D341Med (cell line): ENCODE results near the gene TGFBR3.
"Not testable (repeated sequence)": the region's sequence is repeated elsewhere in the genome, so short reads cannot be mapped to it uniquely, and the experiment has no call there.

Source experiments
- DNase-seq: peaks from one replicate; pipeline ENCODE4 v3.0.0; 2012; ENCODE audit warnings: low spot score

TGFBR3 gene

DNA sequence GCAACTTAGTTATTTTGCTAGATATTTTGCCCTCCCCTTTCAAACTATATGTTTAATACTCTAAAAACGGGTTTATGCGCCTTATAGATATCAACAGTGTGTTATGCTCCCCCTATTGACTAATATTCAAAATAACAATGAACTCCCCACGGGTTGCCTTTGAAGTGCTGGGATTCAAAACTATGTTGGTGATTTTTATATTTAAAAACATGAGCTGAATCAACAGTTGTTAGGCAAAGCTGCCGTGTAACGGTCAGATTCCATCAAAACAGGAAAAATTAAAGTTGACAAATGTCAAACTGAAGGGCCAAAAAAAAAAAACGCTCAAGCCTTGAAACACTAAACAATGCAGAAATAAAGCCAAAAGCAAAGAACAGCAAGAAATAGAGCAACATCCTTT lies 2.5 kb downstream of the TGFBR3 start:
- no peak for DNase-seq

- no peak for DNase-seq
Observed at GRCh38 chr1:91881280-91881679, 4.7 kb downstream of the TGFBR3 start.

GRCh38 chr1:91879733-91880132 lies 6.2 kb downstream of the TGFBR3 start:
- DNase-seq: no peak

- no peak for DNase-seq
Observed at GRCh38 chr1:91877574-91878208, 8.3 kb downstream of the TGFBR3 start.

- DNase-seq: no peak
Observed at GRCh38 chr1:91876781-91877573, 9.0 kb downstream of the TGFBR3 start.

GRCh38 chr1:91876040-91876470 lies 9.9 kb downstream of the TGFBR3 start:
- DNase-seq: no peak

GRCh38 chr1:91874167-91874566 lies 11.8 kb downstream of the TGFBR3 start:
- no peak for DNase-seq

- DNase-seq: no peak
Observed at GRCh38 chr1:91872559-91873081, 13.3 kb downstream of the TGFBR3 start.

GRCh38 chr1:91872000-91872399 lies 14.0 kb downstream of the TGFBR3 start:
- DNase-seq: no peak

- no peak for DNase-seq
Observed at GRCh38 chr1:91870322-91870721, 15.6 kb downstream of the TGFBR3 start.

DNA sequence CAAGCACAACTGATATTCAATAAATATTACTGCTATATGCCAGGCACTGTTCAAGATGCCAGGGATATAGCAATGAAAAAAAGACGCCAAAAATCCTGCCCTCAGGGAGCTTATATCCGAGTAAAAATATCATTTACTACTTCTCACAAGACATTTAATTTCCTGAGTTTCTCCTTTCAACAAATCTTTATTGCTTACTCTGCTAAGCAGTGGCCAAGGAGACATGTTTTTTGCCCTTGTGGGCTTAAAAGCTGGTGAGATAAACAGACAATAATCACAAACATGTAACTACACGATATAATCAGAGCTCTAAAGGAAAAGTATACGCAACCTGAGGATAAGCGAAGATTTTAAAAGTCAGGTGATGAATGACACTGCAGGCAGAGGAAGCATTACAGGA lies 19.5 kb downstream of the TGFBR3 start:
- no peak for DNase-seq

GRCh38 chr1:91864017-91864700 lies 21.8 kb downstream of the TGFBR3 start:
- no peak for DNase-seq

GRCh38 chr1:91863498-91863897 lies 22.5 kb downstream of the TGFBR3 start:
- DNase-seq: no peak

- DNase-seq: no peak
Observed at GRCh38 chr1:91862120-91862519, 23.8 kb downstream of the TGFBR3 start.

DNA sequence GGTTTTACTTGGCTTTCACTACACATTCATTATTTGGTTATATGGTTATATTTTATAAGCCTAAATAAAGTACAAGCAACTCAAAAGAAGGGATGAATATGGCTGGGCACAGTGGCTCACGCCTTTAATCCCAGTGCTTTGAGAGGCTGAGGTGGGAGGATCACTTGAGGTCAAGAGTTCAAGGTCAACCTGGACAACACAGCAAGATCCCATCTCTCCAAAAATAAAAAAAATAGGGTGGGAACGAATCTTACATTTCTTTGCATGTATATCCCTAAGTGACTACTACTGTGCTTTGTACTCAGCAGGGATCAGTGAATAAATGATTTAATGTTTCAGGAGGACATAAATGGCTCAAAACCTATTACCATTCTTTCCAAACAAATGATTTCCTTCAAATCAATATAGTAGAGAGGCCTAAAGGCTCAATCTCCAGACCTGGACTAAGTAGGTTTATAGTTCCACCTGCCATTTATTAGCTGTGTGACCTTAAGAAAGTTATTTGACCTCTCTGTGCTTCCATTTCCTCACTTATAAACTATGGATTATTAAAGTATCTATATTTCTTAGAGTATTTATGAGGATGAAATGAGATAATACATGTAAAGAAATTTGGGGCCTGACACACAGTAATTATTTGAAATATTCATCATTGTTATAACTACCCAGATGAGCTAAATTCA lies 28.3 kb downstream of the TGFBR3 start:
- no peak for DNase-seq

- DNase-seq: no peak
Observed at GRCh38 chr1:91856996-91857395, 29.0 kb downstream of the TGFBR3 start.

DNA sequence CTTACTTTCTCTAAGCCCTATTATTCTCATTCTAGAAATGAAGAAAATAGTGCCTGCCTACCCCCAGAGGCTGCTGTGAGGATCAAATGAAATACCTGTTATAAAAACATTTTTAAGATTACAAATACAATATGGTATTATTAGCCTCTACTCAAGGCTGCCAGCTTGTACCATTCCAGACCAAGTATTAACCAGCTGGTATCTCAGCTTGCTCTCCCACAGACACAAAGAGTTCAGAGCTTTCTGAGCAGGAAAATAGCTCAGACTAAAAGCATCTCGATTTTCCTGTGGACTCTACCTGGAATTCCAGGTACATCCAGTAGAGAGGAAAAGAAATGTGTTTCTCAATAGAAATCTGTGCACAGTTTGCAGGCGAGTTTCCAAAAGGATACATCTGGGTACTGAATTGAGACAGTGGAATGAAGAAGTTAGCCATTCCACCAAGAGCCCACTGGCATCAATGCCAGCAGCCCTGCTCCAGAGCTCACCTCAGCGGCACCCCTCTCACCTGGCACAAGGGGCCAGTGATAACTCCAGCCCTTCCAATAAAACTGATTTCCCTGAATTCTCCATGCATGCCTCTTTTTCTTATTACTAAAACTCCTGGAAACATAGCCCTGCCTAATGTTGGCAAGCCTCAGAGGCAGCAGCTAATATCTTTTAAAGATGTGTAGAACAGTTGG lies 31.0 kb downstream of the TGFBR3 start:
- DNase-seq: no peak

DNA sequence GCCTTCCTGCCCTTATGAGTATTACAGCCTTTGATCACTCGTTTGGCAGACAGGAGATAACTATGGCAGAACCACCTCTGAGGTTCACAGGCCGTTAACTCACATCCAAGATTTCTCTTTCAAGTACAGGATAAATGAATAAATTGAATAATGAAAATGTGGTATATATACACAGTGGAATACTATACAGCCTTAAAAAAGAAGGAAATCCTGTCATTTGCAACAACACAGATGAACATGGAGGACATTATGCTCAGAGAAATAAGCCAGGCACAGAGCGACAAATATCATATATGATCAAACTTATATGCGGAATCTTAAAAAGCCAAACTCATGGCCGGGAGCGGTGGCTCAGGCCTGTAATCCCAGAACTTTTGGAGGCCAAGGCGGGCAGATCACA lies 32.6 kb downstream of the TGFBR3 start:
- DNase-seq: no peak

GRCh38 chr1:91852011-91852410 lies 33.9 kb downstream of the TGFBR3 start:
- not testable (repeated sequence) for DNase-seq

- no peak for DNase-seq
Observed at GRCh38 chr1:91851130-91852010, 34.6 kb downstream of the TGFBR3 start.

- DNase-seq: no peak
Observed at GRCh38 chr1:91850708-91851107, 35.2 kb downstream of the TGFBR3 start.
